Activated CD8-positive, alpha-beta memory T cell treated with anti-CD3 and anti-CD28 coated beads for 1 hour (primary cell): ENCODE measurements around the gene SORCS2.
"Not testable (repeated sequence)": the region's sequence is repeated elsewhere in the genome, so short reads cannot be mapped to it uniquely, and the experiment has no call there.

Source experiments
- DNase-seq, 2 donors: peaks; one replicate each; pipeline ENCODE4 v3.0.0-alpha.2; 2020; ENCODE audit warnings: low read depth in 1 of 2; ENCODE audit errors: extremely low read depth in 1 of 2

The SORCS2 gene

DNA sequence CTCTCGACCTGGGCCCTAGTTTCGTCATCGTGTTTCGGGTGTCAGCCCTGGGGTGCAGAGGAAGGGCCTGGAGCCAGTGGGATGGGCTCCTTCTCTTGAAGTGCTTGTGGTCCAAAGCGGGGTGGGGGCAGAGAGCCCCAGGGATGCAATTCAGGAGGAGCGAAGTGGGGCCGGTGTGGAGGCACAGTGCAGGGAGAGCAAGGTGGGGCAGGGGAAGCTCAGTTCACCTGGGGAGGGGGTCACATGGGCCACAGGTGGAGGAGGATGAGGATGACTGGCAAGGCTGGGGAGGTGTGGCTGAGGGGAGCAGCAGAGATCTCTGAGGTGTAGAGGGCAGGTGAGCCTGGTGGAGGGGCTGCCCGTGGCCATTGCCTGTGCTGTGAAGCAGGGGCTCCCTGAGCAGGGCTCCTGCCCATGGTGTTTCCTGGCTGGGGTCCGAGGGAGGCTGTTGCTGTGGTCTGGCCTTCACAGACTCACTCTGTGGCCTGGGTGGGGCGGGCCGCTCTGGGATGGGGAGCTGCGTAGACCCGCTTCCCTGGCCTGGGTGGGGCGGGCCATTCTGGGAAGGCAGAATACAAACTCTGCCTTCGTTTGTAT, 6.9 kb downstream of the SORCS2 start:
- no peak for DNase-seq

GRCh38 chr4:7199771-7200441, 7.6 kb downstream of the SORCS2 start:
- DNase-seq, result no peak

- DNase-seq, result no peak
Measured at GRCh38 chr4:7200801-7201200, 8.5 kb downstream of the SORCS2 start.

DNA sequence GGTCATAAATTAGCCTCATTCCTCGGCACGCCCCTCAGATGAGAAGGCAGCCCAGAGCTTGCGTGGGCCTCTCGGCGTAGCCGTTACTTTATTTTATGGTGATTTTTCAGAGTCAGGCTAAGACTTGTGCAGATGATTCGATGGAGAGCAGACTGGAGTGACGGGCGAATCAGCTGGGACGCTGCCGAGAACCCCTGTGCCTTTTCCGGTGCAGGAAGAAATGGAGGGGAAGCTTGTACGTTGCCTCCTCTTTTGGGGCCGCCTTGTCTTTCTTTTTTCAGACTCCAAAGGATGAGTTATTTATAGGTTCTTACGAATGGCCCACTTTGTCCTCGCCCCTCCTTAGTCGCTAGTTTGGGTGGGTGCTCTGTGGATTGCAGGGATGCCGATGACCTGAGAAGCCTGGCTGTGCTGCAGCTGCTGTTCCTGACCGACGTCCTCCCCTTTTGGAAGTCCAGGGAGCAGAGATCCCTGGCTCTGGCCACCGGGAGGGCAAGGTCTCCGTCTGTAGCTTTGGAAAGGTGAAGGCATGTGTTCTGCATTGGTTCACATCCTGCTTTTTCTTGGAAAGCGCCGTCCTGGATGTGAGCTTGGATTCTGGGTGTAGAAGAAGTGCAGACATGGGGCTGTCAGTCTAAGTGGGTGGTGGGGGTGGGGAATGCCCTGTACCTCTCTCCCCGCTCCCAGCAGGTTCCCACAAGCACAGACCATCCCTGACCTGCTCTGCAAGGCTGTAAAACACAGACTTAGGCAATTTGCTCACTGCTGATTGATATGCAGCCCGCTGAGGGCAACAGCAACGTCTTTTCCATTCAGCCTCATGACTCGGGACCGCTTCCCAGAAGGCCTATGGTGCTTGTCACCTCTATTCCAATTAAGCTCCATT, 9.3 kb downstream of the SORCS2 start:
- no peak for DNase-seq

GRCh38 chr4:7202411-7202810, 10.1 kb downstream of the SORCS2 start:
- DNase-seq, result no peak

DNA sequence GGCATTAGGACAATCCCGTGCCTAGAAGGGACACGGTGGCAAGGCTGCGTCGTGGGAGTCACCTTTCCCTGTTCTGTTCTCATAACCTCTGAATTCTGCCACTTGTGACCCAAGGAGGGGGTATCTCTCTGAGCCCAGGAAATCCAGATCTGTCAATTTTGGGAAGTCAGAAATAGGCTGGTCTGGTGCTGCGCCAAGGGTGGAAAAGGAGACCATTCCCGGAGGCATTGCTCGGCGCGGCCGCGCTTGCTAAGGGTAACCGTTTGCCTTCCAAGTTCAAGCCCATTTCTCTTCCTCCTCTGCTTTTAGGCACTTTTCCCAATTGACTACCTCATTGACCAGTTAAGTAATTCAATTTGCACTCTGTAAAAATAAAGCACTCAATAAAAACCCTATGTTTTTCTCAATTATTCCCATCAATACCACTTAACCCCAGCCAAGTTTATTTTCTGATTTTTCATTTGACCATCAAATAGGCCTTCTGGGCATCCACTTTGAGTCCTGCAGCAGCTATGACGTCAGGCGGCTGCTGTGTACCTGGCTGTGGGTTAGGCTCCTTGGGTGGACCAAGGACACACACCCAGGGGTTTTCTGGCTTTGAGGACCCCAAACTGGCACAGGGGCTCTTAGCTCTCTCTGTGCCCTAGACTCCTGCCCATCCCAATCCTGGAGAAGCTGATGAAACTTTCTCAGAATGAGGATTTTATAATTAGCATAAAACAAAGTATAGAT, 12.5 kb downstream of the SORCS2 start:
- no peak for DNase-seq

DNA sequence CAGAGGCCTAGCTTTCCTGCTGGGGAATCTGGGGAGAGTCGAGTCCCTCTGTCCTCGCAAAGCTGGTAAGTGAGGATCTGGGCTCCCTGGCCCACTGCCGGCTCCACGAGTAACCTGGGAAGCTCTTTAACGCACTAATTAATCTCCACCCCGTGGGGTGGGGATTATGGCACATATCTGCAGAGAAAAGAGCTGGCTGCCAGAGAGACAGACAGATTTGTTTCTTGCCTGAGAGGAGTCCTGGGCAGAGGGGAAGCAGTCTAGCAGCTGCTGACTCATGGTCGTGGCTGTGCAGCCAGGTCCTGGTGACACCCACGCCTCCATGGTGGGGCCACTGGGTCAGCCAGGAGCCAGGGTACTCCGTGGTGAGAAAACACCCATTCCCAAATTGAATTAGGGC, 14.0 kb downstream of the SORCS2 start:
- no peak for DNase-seq

DNA sequence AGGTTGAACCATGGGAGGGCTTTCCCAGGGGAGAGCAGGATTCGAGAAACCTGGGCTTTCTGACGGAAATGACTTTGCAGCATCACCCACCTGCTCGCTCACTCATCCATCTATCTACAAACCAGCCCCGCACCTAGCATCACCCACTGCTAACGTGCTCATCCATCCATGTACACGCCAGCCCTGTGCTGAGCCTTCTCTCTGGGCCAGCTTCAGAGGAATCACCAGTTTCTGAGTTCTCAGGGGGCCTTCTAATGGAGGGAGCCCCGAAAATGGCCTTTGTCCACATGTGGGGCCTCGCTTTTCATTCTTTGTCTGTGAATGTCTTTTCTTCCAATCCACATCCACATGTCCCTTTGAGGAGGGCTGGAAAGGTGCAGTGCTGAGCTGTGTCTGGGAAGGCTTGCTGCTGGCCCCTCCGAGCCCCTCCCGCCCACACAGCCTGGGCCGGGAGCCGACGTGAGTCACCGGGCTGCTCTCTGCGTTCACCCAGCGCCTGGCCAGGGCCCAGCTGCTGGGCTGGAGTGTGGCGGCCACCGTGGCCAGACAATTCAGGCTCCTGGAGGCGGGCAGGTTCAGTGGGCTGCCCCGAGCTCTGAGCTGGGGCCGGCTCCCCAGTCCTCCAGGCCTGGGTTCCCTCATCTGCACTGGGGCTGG, 14.7 kb downstream of the SORCS2 start:
- no peak for DNase-seq

DNA sequence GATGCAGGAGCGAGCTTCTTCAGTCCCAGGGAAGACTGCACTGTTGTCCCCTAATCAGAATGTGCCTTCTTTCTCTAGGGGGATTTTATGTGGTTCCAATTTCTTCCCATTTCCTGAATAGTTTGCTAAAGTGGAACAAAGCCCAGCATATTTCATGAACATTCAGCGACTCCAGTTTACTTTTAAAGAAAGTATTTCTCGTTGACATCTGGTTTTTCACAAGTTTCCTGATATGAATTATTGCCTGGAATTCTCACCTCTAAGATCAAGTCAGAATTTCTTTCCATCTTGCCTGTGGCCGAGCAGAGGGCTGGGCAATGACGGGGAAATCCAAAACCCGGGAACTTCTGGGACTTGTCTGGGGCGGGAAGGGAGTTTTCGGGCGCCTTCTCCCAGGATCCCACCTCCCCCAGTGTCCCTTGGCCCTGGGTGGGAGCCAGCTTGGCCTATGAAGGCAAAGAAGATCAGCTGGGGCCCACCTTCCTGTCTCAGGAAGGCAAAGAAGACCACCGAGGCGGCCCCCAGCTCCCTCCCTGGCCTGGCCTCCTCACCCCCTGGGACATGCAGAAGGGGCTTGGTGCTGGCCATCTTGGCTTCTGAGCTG, 15.4 kb downstream of the SORCS2 start:
- DNase-seq, result no peak

DNA sequence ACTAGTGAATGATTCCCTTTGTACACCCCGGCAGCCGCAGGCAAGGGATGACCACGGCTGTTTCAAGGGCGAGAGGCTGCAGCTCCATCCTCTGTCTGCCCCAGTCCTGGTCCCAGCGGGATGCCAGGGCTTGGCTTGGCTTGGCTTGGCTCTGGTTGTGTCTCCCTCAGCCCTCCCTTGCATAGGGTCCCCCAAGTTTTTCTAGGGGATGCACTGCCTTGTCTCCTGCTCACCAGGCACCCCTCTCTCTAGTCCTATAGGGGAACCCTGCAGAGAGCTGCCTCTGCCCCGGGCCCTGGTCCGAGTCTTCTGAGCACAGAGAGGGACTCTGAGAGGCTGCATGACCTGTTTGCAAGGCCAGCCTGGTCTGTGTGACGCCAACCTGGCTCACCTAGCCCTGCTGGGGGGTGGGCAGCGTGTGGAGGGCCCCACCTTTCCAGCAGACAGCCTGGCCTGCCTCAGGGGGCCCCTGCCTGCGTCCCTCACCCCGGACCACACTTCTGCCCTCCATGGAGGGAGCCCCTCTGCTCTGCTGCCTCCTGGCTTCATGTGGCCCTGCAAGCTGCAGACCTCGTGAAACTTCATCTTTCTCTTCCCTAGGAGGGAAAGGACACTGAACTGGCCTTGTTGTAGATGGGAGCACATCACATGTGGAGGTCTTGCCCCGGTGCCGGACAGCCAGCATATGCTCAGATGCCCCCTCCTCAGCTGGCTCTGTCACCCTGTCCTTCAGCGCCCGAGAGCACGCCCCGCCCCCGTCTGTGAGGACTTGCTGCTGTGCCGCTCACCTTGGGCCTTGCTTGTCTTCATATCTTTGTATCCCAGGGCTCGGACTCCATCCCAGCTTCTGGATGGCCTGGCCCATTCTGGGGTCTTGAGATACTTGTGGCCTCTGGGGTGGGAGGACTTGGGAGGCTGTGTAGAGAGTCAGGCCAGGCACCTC, 16.4 kb downstream of the SORCS2 start:
- no peak for DNase-seq

- DNase-seq, result no peak
Measured at GRCh38 chr4:7209699-7210098, 17.4 kb downstream of the SORCS2 start.

GRCh38 chr4:7210824-7211223, 18.5 kb downstream of the SORCS2 start:
- DNase-seq, result no peak

DNA sequence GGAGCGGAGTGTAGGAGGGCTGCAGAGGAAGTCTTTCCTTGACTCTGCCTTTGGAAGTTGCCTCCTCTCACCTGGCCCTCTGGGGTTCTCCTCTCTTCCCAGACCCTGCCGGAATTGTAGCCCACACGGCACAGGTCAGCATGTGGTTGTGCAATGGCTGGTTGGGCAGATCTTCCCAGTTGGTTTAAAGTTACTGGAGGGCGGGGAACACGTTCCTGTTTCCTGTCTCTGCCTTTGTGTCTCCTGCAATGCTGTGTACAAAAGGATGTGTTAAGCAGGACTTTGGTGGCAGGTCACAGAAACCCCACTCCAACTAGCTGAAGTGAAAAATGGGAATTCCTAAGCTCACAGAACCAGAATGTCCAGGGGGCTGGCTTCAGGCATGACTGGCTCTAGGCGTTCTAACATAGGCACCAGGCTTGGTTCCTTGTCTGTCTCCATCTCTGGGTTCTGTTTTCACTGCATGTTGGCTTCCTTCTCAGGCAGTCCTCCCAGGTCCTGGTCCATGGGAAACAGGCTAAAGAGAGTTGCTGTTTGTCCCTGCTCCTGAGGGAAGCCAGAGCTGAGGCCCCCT, 19.9 kb downstream of the SORCS2 start:
- DNase-seq, result no peak

DNA sequence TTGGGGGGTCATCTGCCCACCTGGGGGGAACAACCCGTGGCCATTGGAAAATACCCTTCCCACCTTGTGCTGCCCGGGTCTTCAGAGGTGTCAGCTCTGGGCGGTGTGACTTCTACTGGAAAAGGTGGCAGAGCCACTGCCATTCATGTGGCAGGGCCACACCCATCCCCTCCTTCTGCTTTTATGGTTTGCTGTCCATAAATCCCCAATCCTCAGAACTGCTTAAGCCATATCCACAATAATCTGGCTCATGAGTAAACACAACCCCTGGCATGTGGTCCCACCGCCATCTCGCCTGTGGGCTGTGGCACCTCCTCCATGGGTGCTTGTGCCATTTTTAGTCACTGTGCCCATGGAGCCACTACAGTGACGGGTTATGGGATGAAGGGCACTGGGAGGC, 20.6 kb downstream of the SORCS2 start:
- no peak for DNase-seq

- no peak for DNase-seq
Measured at GRCh38 chr4:7213807-7214206, 21.5 kb downstream of the SORCS2 start.

GRCh38 chr4:7214359-7214758, 22.0 kb downstream of the SORCS2 start:
- no peak for DNase-seq

- DNase-seq, result not testable (repeated sequence)
Measured at GRCh38 chr4:7215187-7215586, 22.8 kb downstream of the SORCS2 start.

- no peak for DNase-seq
Measured at GRCh38 chr4:7217039-7217438, 24.7 kb downstream of the SORCS2 start.
